Measurements from ENCODE around the gene PACS2.

PACS2 gene

GRCh38 chr14:105445290-105445689 lies 130.7 kb downstream of the PACS2 start:
- ChIA-PET POLR2A (no interaction called here), CTCF (no interaction called here)
- DNase-seq (ENCODE audit: extremely low spot score) = no peak
- no peak for TF ChIP-seq CTCF (IDR thresholded peaks at IDR 0.05; ENCODE audit: control extremely low read depth, extremely low read depth, low read depth, missing control alignments)

GRCh38 chr14:105445901-105446845 lies 131.6 kb downstream of the PACS2 start:
- ChIA-PET POLR2A (no interaction called here), CTCF (interaction anchor here (1.5 to 2.3 kb wide), 3 partner anchors 9 to 356 kb away, joined by 3 to 7 read pairs (median 4); no protein-coding TSS in a partner anchor)
- TF ChIP-seq CTCF (IDR thresholded peaks at IDR 0.05; ENCODE audit: control extremely low read depth, extremely low read depth, low read depth, missing control alignments) = no peak
- DNase-seq (ENCODE audit: extremely low spot score) = no peak

- no peak for TF ChIP-seq CTCF (IDR thresholded peaks at IDR 0.05; ENCODE audit: control extremely low read depth, extremely low read depth, low read depth, missing control alignments)
- DNase-seq (ENCODE audit: extremely low spot score) = no peak
- ChIA-PET CTCF (interaction anchor here (1.5 to 2.3 kb wide), 4 partner anchors 9 to 357 kb away, joined by 3 to 9 read pairs (median 6); no protein-coding TSS in a partner anchor), POLR2A (no interaction called here)
Measured at GRCh38 chr14:105446971-105447370, 132.4 kb downstream of the PACS2 start.

Data from GM10248 (cell line).